Right hindlimb (tissue), 1 donor: Measurements from ENCODE around the gene KAT6B.

Source experiments
- DNase-seq: peaks from one replicate; pipeline ENCODE4 v3.0.0-alpha.2; 2018

The KAT6B gene

GRCh38 chr10:74991435-74991834 lies 165.0 kb downstream of the KAT6B start:
- no peak for DNase-seq

- DNase-seq, result no peak
These were observed 165.7 kb downstream of the KAT6B start for GRCh38 chr10:74992068-74992467.

GRCh38 chr10:74993649-74994048 lies 167.2 kb downstream of the KAT6B start:
- no peak for DNase-seq

GRCh38 chr10:74994854-74995253 lies 168.5 kb downstream of the KAT6B start:
- DNase-seq, result no peak

- DNase-seq, result no peak
These were observed 169.4 kb downstream of the KAT6B start for GRCh38 chr10:74995806-74996205.

GRCh38 chr10:74997163-74997562 lies 170.8 kb downstream of the KAT6B start:
- no peak for DNase-seq

GRCh38 chr10:75000748-75001321 lies 174.4 kb downstream of the KAT6B start:
- DNase-seq, result no peak

GRCh38 chr10:75001715-75002350 lies 175.4 kb downstream of the KAT6B start:
- DNase-seq, result no peak

GRCh38 chr10:75002351-75002725 lies 175.9 kb downstream of the KAT6B start:
- DNase-seq, result no peak

- no peak for DNase-seq
These were observed 176.7 kb downstream of the KAT6B start for GRCh38 chr10:75002967-75003594.

- no peak for DNase-seq
These were observed 177.5 kb downstream of the KAT6B start for GRCh38 chr10:75003891-75004290.

GRCh38 chr10:75007646-75008045 lies 181.2 kb downstream of the KAT6B start:
- DNase-seq, result no peak

GRCh38 chr10:75008952-75009351 lies 182.6 kb downstream of the KAT6B start:
- no peak for DNase-seq

GRCh38 chr10:75009426-75009825 lies 183.0 kb downstream of the KAT6B start:
- no peak for DNase-seq

- DNase-seq, result no peak
These were observed 184.0 kb downstream of the KAT6B start for GRCh38 chr10:75010373-75010772.

GRCh38 chr10:75011221-75011620 lies 184.8 kb downstream of the KAT6B start:
- DNase-seq, result no peak

GRCh38 chr10:75012471-75012870 lies 186.1 kb downstream of the KAT6B start:
- no peak for DNase-seq

- DNase-seq, result no peak
These were observed 186.6 kb downstream of the KAT6B start for GRCh38 chr10:75013007-75013406.

GRCh38 chr10:75013522-75013921 lies 187.1 kb downstream of the KAT6B start:
- DNase-seq, result no peak

- DNase-seq, result no peak
These were observed 188.3 kb downstream of the KAT6B start for GRCh38 chr10:75014516-75015230.

- DNase-seq, result no peak
These were observed 189.0 kb downstream of the KAT6B start for GRCh38 chr10:75015442-75015841.

GRCh38 chr10:75016325-75016724 lies 189.9 kb downstream of the KAT6B start:
- no peak for DNase-seq

- DNase-seq, result no peak
These were observed 191.9 kb downstream of the KAT6B start for GRCh38 chr10:75018251-75018650.
